HepG2 (cell line): Measurements from ENCODE around the gene LMX1B. TPM values are rescaled to one million over a fixed set of nuclear protein-coding genes. Genes with fewer than 3 reads are reported as not detected.
A peak's percentile ranks its signal among the peaks of the same experiment; 100 is the strongest.

ENCODE experiments used
- FOXO1 ChIP-seq: sonication (generic); formaldehyde crosslinking; IDR thresholded peaks from 2 replicates; pipeline ENCODE4 v1.4.0; 2020; ENCODE audit warnings: missing genetic modification reagents
- IRX3 ChIP-seq: sonication (generic); formaldehyde crosslinking; IDR thresholded peaks from 2 replicates; pipeline ENCODE4 v1.8.1; 2023; ENCODE audit warnings: mild to moderate bottlenecking, low read depth, missing genetic modification reagents, borderline replicate concordance
- MTF2 ChIP-seq: sonication (generic); formaldehyde crosslinking; IDR thresholded peaks from 2 replicates; pipeline ENCODE4 v1.5.0; 2020; ENCODE audit warnings: missing genetic modification reagents, borderline replicate concordance
- ZNF879 ChIP-seq: sonication (generic); formaldehyde crosslinking; IDR thresholded peaks from 2 replicates; pipeline ENCODE4 v1.8.1; 2023; ENCODE audit warnings: missing genetic modification reagents
- polyA plus RNA-seq, 8 experiments: library from polyadenylated mRNA; depleted of rRNA in 3 of 8; stranded (reverse) in 7 of 8; unstranded in 1 of 8; fragments of >200 nt; fragmentation: Illumina TruSeq in 4 of 8; extraction: Trizol in 4 of 8; gene quantifications; 2 replicates each; pipeline versions ENCODE4 v1.2.1 to v1.2.3, GENCODE V29; 2011 to 2016; ENCODE audit warnings: low read depth in 4 of 8, missing spikeins in 1 of 8, mixed read lengths in 1 of 8; ENCODE audit not compliant: insufficient read depth in 1 of 8
- total RNA-seq, 5 experiments: library from RNA; depleted of rRNA; stranded (reverse); fragments of >200 nt; fragmentation: Illumina TruSeq; extraction: Trizol; gene quantifications; 2 replicates each; pipeline ENCODE4 v1.2.3, GENCODE V29; 2016; ENCODE audit warnings: low read depth in 1 of 5
- TF ChIP-seq, protein P1 (sequence below): IDR thresholded peaks from 2 replicates; pipeline ENCODE4 v1.6.1; 2016; ENCODE audit warnings: mild to moderate bottlenecking
- TF ChIP-seq, protein P2 (sequence below), 2 experiments: sonication (generic) in 1 of 2; formaldehyde crosslinking in 1 of 2; IDR thresholded peaks; 2 replicates each; pipeline versions ENCODE4 v1.4.0 to v1.6.1; 2018 to 2020; ENCODE audit warnings: missing genetic modification reagents in 2 of 2, borderline replicate concordance in 1 of 2, low read depth in 1 of 2, mild to moderate bottlenecking in 1 of 2, missing biosample characterization in 1 of 2
- TF ChIP-seq, protein P3 (sequence below): sonication (generic); formaldehyde crosslinking; IDR thresholded peaks from 2 replicates; pipeline ENCODE4 v1.8.0; 2022; ENCODE audit warnings: low read depth, missing genetic modification reagents

Gene LMX1B
- total and polyA plus RNA-seq, 2 of the 13 experiments (the other 11 are each of a cell fraction or from before 2014, with no cell fraction given), result not detected

DNA sequence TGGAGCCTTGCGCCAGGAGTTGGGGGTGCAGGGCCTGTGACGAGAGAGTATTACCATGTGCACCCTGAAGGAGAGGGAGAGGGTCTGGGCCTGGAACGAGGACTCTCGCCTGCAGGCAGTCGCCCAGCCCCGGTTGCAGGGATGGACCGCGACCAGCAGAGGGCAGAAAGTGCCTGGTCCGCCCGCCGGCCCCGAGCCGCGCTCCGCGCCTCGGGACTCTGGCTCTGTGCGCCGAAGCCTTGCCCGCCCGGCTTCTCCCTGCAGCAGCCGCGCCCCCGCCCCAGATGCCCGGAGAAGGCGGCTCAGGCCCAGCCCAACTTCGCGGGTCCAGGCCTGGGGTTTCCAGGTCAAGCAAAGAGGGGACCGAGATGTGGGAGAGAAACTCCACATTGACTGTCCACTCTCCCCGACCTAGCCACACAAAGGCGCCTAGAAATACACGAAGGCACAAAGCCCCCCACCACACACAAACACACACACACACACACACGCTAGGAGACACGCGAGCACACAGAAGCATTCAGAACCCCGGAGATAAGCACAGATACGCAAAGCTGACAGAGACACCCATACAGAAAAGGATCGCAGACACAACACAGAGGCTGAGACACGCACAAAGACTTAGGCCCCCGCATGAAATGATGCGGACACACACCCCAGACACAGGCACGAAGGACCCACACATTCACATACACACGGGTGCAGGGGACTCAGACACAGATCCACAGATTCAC, 2.0 kb upstream of the LMX1B start (continued):
- TF ChIP-seq, protein P1, sequence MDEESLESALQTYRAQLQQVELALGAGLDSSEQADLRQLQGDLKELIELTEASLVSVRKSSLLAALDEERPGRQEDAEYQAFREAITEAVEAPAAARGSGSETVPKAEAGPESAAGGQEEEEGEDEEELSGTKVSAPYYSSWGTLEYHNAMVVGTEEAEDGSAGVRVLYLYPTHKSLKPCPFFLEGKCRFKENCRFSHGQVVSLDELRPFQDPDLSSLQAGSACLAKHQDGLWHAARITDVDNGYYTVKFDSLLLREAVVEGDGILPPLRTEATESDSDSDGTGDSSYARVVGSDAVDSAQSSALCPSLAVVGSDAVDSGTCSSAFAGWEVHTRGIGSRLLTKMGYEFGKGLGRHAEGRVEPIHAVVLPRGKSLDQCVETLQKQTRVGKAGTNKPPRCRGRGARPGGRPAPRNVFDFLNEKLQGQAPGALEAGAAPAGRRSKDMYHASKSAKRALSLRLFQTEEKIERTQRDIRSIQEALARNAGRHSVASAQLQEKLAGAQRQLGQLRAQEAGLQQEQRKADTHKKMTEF (CRISPR knock-in tag), result peak; percentile 28; the same call in 1 of the 2 replicates
- TF ChIP-seq, protein P2, sequence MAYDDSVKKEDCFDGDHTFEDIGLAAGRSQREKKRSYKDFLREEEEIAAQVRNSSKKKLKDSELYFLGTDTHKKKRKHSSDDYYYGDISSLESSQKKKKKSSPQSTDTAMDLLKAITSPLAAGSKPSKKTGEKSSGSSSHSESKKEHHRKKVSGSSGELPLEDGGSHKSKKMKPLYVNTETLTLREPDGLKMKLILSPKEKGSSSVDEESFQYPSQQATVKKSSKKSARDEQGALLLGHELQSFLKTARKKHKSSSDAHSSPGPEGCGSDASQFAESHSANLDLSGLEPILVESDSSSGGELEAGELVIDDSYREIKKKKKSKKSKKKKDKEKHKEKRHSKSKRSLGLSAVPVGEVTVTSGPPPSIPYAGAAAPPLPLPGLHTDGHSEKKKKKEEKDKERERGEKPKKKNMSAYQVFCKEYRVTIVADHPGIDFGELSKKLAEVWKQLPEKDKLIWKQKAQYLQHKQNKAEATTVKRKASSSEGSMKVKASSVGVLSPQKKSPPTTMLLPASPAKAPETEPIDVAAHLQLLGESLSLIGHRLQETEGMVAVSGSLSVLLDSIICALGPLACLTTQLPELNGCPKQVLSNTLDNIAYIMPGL (CRISPR knock-in tag; IDR thresholded peaks at IDR 0.05; ENCODE audit: borderline replicate concordance in 1 of 2, low read depth in 1 of 2), result 0 out of 4 replicates have a peak, but pooled peaks of 1 of the 2 experiments have one; percentile 65
- TF ChIP-seq, protein P3, sequence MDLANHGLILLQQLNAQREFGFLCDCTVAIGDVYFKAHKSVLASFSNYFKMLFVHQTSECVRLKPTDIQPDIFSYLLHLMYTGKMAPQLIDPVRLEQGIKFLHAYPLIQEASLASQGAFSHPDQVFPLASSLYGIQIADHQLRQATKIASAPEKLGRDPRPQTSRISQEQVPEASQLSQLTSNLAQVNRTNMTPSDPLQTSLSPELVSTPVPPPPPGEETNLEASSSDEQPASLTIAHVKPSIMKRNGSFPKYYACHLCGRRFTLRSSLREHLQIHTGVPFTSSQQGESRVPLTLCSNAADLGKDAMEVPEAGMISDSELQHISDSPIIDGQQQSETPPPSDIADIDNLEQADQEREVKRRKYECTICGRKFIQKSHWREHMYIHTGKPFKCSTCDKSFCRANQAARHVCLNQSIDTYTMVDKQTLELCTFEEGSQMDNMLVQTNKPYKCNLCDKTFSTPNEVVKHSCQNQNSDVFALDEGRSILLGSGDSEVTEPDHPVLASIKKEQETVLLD (CRISPR knock-in tag), result no peak
- no peak for TF ChIP-seq ZNF879 (CRISPR knock-in tag)
- peak; percentile 27; the same call in 1 of the 2 replicates for TF ChIP-seq FOXO1
- no peak for TF ChIP-seq IRX3
- peak; percentile 96 for TF ChIP-seq MTF2 (CRISPR knock-in tag)
- TF ChIP-seq, all 625 proteins: peak for 38
